IMR-90 (cell line): ENCODE measurements around the gene INTS11. TPM values are rescaled to one million over a fixed set of nuclear protein-coding genes. Genes with fewer than 3 reads are reported as not detected.

Experiments
- ATAC-seq: fragments of 200-7000 bp; cut with Tn5 transposase; 2 replicates; pipeline ENCODE4 v1.9.1; 2020; ENCODE audit warnings: low read depth, mild to moderate bottlenecking, moderate library complexity
- BruUV-seq: library from RNA; stranded (reverse); fragments of 400-500 nt; replicated peaks from 2 replicates; lab custom pipeline; 2021; lab: Mats Ljungman, UMichigan
- CTCF ChIA-PET: fragments of 300-600 bp; formaldehyde crosslinking; extraction: SDS; loops from one replicate; lab custom pipeline; 2021; ENCODE audit warnings: antibody characterized with exemption; lab: Yijun Ruan, JAX
- POLR2A ChIA-PET: fragments of 300-600 bp; sonication (Branson Sonifier 250); formaldehyde crosslinking; loops from one replicate; lab custom pipeline; 2022; ENCODE audit warnings: antibody characterized with exemption; ENCODE audit not compliant: unreplicated experiment; lab: Charles Lee
- DNase-seq: peaks from one replicate; pipeline ENCODE4 v3.0.0; 2013
- H2AFZ ChIP-seq: replicated peaks from 2 replicates; pipeline ENCODE3; 2013; ENCODE audit warnings: low read length, mild to moderate bottlenecking; ENCODE audit not compliant: poor library complexity
- H2AK5ac ChIP-seq: 2 replicates; pipeline ENCODE4 v1.6.1; 2013; ENCODE audit warnings: low read depth, low read length, inconsistent platforms
- H2AK9ac ChIP-seq: replicated peaks from 2 replicates; pipeline ENCODE3; 2013; ENCODE audit warnings: mild to moderate bottlenecking, low read depth, low read length, moderate library complexity; ENCODE audit not compliant: poor library complexity
- H2BK120ac ChIP-seq: 2 replicates; pipeline ENCODE4 v1.6.1; 2013; ENCODE audit warnings: low read depth, low read length, inconsistent platforms
- H2BK15ac ChIP-seq: 3 replicates; pipeline ENCODE4 v1.6.1; 2013; ENCODE audit warnings: low read depth, low read length, inconsistent platforms
- H2BK20ac ChIP-seq: 2 replicates; pipeline ENCODE4 v1.6.1; 2013; ENCODE audit warnings: low read depth, mild to moderate bottlenecking, inconsistent platforms, low read length, moderate library complexity
- H2BK5ac ChIP-seq: 2 replicates; pipeline ENCODE4 v1.6.1; 2013; ENCODE audit warnings: mild to moderate bottlenecking, low read depth, low read length, inconsistent platforms; ENCODE audit not compliant: poor library complexity, severe bottlenecking
- H3K14ac ChIP-seq: replicated peaks from 2 replicates; pipeline ENCODE4 v1.6.1; 2013; ENCODE audit warnings: low read depth, low read length, inconsistent platforms
- H3K18ac ChIP-seq: 2 replicates; pipeline ENCODE4 v1.6.1; 2013; ENCODE audit warnings: low read depth, low read length, control low read depth
- H3K23ac ChIP-seq: 2 replicates; pipeline ENCODE4 v1.6.1; 2013; ENCODE audit warnings: low read depth, low read length, inconsistent platforms
- H3K27ac ChIP-seq: 2 replicates; pipeline ENCODE4 v1.5.1; 2013; ENCODE audit warnings: mild to moderate bottlenecking, control low read depth, low read length; ENCODE audit not compliant: insufficient read depth
- H3K27me3 ChIP-seq: 2 replicates; pipeline ENCODE4 v1.6.1; 2013; ENCODE audit warnings: low read length; ENCODE audit not compliant: control insufficient read depth, insufficient read depth
- H3K36me3 ChIP-seq: 2 replicates; pipeline ENCODE4 v1.6.1; 2013; ENCODE audit warnings: low read length, mixed read lengths; ENCODE audit not compliant: control insufficient read depth, insufficient read depth
- H3K4ac ChIP-seq: 2 replicates; pipeline ENCODE4 v1.6.1; 2013; ENCODE audit warnings: low read depth, low read length, inconsistent platforms
- H3K4me1 ChIP-seq: 2 replicates; pipeline ENCODE4 v1.6.1; 2013; ENCODE audit warnings: low read length, mixed read lengths; ENCODE audit not compliant: control insufficient read depth, insufficient read depth
- H3K4me2 ChIP-seq: 2 replicates; pipeline ENCODE4 v1.6.1; 2013; ENCODE audit warnings: low read depth, mild to moderate bottlenecking, control low read depth, low read length, moderate library complexity
- H3K4me3 ChIP-seq: 2 replicates; pipeline ENCODE4 v1.5.1; 2013; ENCODE audit warnings: low read depth, mild to moderate bottlenecking, control low read depth, low read length, moderate library complexity; ENCODE audit not compliant: insufficient read depth
- H3K56ac ChIP-seq: 2 replicates; pipeline ENCODE4 v1.6.1; 2013; ENCODE audit warnings: low read length, inconsistent platforms; ENCODE audit not compliant: insufficient read depth; ENCODE audit errors: extremely low read depth
- H3K79me1 ChIP-seq, 2 experiments: 2 replicates each; pipeline ENCODE4 v1.6.1; 2013; ENCODE audit warnings: low read length in 2 of 2, inconsistent platforms in 1 of 2, low read depth in 1 of 2
- H3K9ac ChIP-seq: 2 replicates; pipeline ENCODE4 v1.6.1; 2013; ENCODE audit warnings: low read depth, low read length, control low read depth
- H3K9me1 ChIP-seq: 2 replicates; pipeline ENCODE4 v1.6.1; 2013; ENCODE audit warnings: low read length, inconsistent platforms; ENCODE audit not compliant: insufficient read depth
- H3K9me3 ChIP-seq: 2 replicates; pipeline ENCODE4 v1.6.1; 2013; ENCODE audit warnings: low read length; ENCODE audit not compliant: control insufficient read depth, insufficient read depth
- H4K20me1 ChIP-seq: 2 replicates; pipeline ENCODE4 v1.6.1; 2013; ENCODE audit warnings: low read length, inconsistent platforms; ENCODE audit not compliant: insufficient read depth
- H4K5ac ChIP-seq: 2 replicates; pipeline ENCODE4 v1.6.1; 2013; ENCODE audit warnings: mild to moderate bottlenecking, low read depth, low read length, control low read depth
- H4K8ac ChIP-seq, 2 experiments: 2 replicates each; pipeline ENCODE4 v1.6.1; 2013; ENCODE audit warnings: low read depth in 2 of 2, low read length in 2 of 2, control low read depth in 1 of 2, inconsistent platforms in 1 of 2
- H4K91ac ChIP-seq: 2 replicates; pipeline ENCODE4 v1.6.1; 2013; ENCODE audit warnings: low read depth, low read length, inconsistent platforms; ENCODE audit not compliant: insufficient read depth
- MAFK ChIP-seq: IDR thresholded peaks from 2 replicates; pipeline ENCODE4 v1.6.1; 2012; ENCODE audit warnings: low read depth, low read length, improper control_type of control experiment
- USF2 ChIP-seq: fragments of 150-350 bp; IDR thresholded peaks from 2 replicates; pipeline ENCODE4 v1.6.1; 2017; ENCODE audit warnings: mild to moderate bottlenecking, antibody characterized with exemption, low read length, low read depth
- WGBS, 2 experiments: methylation state at CpG; one replicate each; pipeline versions ENCODE4 v1.1.5 to v1.1.7; 2013; ENCODE audit warnings: missing lambda C conversion rate in 2 of 2; ENCODE audit not compliant: insufficient read length in 1 of 2; ENCODE audit errors: extremely low coverage in 2 of 2; 5-methylcytosine and 5-hydroxymethylcytosine counted together
- dilution Hi-C: fragments of 300-500 bp; cut with HindIII; formaldehyde crosslinking; loops from one replicate; pipeline ENCODE4 v1.14.3; 2018; ENCODE audit warnings: low sequenced_read_pairs; ENCODE audit not compliant: unreplicated experiment
- in situ Hi-C: fragments of 300-500 bp; cut with MboI; formaldehyde crosslinking; loops from 3 replicates; pipeline ENCODE4 v1.14.3; 2019; ENCODE audit warnings: low sequenced_read_pairs, inconsistent platforms, mixed read lengths
- intact Hi-C: fragments of 100-400 bp; cut with micrococcal nuclease; formaldehyde crosslinking; loops from 2 replicates; pipeline ENCODE4 v1.10.0; 2022
- polyA plus RNA-seq, 3 experiments: library from polyadenylated mRNA; depleted of rRNA; stranded (reverse); fragments of >200 nt; gene quantifications; 2 replicates each; pipeline ENCODE4 v1.2.3, GENCODE V29; 2012; ENCODE audit warnings: low replicate concordance in 1 of 3
- total RNA-seq: library from RNA; depleted of rRNA; stranded (reverse); fragments of >200 nt; gene quantifications from 2 replicates; pipeline ENCODE4 v1.2.3, GENCODE V29; 2012
- TF ChIP-seq, protein P1 (sequence below): fragments of 150-350 bp; IDR thresholded peaks from 2 replicates; pipeline ENCODE4 v1.6.1; 2016; ENCODE audit warnings: low read depth, mild to moderate bottlenecking, low read length, moderate library complexity, borderline replicate concordance

The INTS11 gene
- total and polyA plus RNA-seq, 2 of the 4 experiments (the other 2 are of a cell fraction) = 56.1 to 123 TPM

GRCh38 chr1:1309251-1310108 lies 15.0 kb downstream of the INTS11 start:
- H3K4me1 ChIP-seq = peaks cover 27% of the 10 kb centered on the region
- H2BK15ac ChIP-seq = no peak overlapping the region
- peak overlapping the region; percentile 37 for H4K91ac ChIP-seq
- no peak overlapping the region for H2BK20ac ChIP-seq
- H2AK9ac ChIP-seq = peak overlapping the region; percentile 98
- peaks cover 45% of the 10 kb centered on the region for H3K36me3 ChIP-seq
- no TSS peak for BruUV-seq
- CTCF ChIA-PET = no interaction called here
- H3K56ac ChIP-seq = no peak overlapping the region
- 27% methylated on average over 35 of the region's 57 CpGs; no CpG with 5 or more reads in 1 of the 2 experiments for WGBS, 2 experiments
- H3K27me3 ChIP-seq = no peaks in the 10 kb centered on the region
- peaks cover 3 to 49% of the 10 kb centered on the region in 2 experiments for H3K79me1 ChIP-seq
- H2BK120ac ChIP-seq = no peak overlapping the region
- peaks cover 53% of the 10 kb centered on the region for H4K20me1 ChIP-seq
- peak overlapping the region; percentile 82 for H3K9ac ChIP-seq
- intact Hi-C loops = loop anchor here (5.0 kb wide), 2 partner anchors 48 to 187 kb away; partner anchors contain the start of gene MXRA8
- H2BK5ac ChIP-seq = no peak overlapping the region
- peak overlapping the region; percentile 36 for H2AK5ac ChIP-seq
- H4K8ac ChIP-seq = no peak overlapping the region
- peak overlapping the region; percentile 38; the same call in 1 of the 2 replicates for H3K23ac ChIP-seq
- H3K14ac ChIP-seq = peak overlapping the region; percentile 69; the same call in 1 of the 2 replicates
- ATAC-seq = no peak
- POLR2A ChIA-PET = no interaction called here
- H3K9me3 ChIP-seq = no peaks in the 10 kb centered on the region
- H3K18ac ChIP-seq = no peak overlapping the region
- peak overlapping the region; percentile 71 for H3K4ac ChIP-seq
- no peak for DNase-seq
- H3K27ac ChIP-seq = peak overlapping the region; percentile 94; the same call in 1 of the 2 replicates
- H3K4me3 ChIP-seq = peak overlapping the region; percentile 95
- H3K4me2 ChIP-seq = peak overlapping the region; percentile 76
- peaks cover 3% of the 10 kb centered on the region for H3K9me1 ChIP-seq
- peak overlapping the region; percentile 88 for H2AFZ ChIP-seq
- in situ Hi-C loops = no loop called here
- no peak overlapping the region for H4K5ac ChIP-seq
- TF ChIP-seq MAFK = no peak
- TF ChIP-seq USF2 = 0 out of 2 replicates have a peak, but pooled peaks have one; percentile 11
- TF ChIP-seq, protein P1, sequence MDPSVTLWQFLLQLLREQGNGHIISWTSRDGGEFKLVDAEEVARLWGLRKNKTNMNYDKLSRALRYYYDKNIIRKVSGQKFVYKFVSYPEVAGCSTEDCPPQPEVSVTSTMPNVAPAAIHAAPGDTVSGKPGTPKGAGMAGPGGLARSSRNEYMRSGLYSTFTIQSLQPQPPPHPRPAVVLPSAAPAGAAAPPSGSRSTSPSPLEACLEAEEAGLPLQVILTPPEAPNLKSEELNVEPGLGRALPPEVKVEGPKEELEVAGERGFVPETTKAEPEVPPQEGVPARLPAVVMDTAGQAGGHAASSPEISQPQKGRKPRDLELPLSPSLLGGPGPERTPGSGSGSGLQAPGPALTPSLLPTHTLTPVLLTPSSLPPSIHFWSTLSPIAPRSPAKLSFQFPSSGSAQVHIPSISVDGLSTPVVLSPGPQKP = no peak
- dilution Hi-C loops = no loop called here
